Measurements from ENCODE around the gene ACOXL.

The ACOXL gene

GRCh38 chr2:110832740-110833139 lies 100.4 kb downstream of the ACOXL start:
- peak; percentile 15; the same call in 1 of the 2 replicates for TF ChIP-seq CTCF (IDR thresholded peaks at IDR 0.05)

- no peak for TF ChIP-seq CTCF (IDR thresholded peaks at IDR 0.05)
Measured at GRCh38 chr2:110834134-110834827, 101.9 kb downstream of the ACOXL start.

- TF ChIP-seq CTCF (IDR thresholded peaks at IDR 0.05), result no peak
Measured at GRCh38 chr2:110836671-110837070, 104.3 kb downstream of the ACOXL start.

- no peak for TF ChIP-seq CTCF (IDR thresholded peaks at IDR 0.05)
Measured at GRCh38 chr2:110837446-110838409, 105.4 kb downstream of the ACOXL start.

- no peak for TF ChIP-seq CTCF (IDR thresholded peaks at IDR 0.05)
Measured at GRCh38 chr2:110838657-110839384, 106.4 kb downstream of the ACOXL start.

GRCh38 chr2:110840508-110840907 lies 108.1 kb downstream of the ACOXL start:
- no peak for TF ChIP-seq CTCF (IDR thresholded peaks at IDR 0.05)

GRCh38 chr2:110842048-110842447 lies 109.7 kb downstream of the ACOXL start:
- no peak for TF ChIP-seq CTCF (IDR thresholded peaks at IDR 0.05)

All from LNCAP (cell line).